OCI-M1 (cell line): ENCODE measurements around the gene AK3.
"Not testable (repeated sequence)": the region's sequence is repeated elsewhere in the genome, so short reads cannot be mapped to it uniquely, and the experiment has no call there.

Source experiments
- DNase-seq: peaks from one replicate; lab custom pipeline; 2025; lab: John Stamatoyannopoulos, UW

The AK3 gene

DNA sequence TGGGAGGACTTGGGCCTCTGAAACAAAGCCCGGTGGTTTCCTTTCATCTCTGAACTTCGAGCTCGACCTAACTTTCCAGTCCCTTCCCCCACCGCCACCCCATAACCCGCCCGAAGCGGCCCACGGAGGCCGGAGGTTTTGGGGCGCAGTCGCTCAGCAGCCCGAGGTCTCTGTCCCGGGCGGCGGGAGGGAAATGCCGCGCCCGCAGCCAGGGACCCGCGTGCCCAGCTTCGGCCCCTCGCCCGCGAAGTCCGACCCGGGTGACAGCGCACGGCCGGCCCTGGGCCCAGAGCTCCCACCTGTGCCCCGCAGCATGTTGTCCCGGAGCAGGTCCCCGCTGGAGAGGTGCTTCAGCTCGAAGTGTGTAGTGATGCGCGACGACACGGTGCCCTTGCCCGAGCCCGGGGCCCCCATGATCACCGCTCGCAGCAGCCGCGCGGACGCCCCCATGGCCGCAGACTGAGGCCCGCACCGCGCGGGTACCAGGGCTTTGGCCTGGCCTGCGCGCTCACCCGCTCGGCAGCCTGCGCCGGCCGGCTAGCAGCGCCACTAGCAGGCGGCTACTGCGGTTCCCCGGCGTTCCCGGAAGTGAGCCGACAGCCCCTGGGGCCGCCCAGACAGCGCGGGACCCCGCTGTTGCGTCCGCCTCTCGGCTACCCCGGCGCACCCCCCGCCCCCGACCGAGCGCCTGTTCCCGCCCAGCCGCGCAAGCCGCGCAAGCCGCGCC, at the start of gene AK3:
TSS of gene AK3 (minus strand) at position 565 of the 727 bp plus-strand sequence. CDS start at position 450, 115 bp downstream.
- peak; percentile 100 for DNase-seq

- no peak for DNase-seq
These were observed 47.7 kb upstream of the AK3 start for GRCh38 chr9:4788703-4789102.

DNA sequence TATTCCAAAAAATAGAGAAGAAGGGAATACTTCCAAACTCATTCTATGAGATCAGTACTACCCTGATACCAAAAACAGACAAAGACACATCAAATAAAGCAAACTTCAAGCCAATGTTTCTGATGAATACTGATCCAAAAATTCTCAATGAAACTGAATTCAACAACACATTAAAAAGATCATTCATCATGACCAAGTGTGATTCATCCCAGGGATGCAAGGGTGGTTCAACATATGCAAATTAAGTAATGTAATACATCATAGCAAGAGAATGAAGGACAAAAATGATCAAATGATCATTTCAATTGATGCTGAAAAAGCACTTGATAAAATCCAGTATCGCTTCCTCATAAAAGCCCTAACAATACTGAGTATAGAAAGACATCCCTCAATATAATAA, 46.9 kb upstream of the AK3 start:
- DNase-seq = no peak

- DNase-seq = no peak
These were observed 45.6 kb upstream of the AK3 start for GRCh38 chr9:4786599-4786998.

DNA sequence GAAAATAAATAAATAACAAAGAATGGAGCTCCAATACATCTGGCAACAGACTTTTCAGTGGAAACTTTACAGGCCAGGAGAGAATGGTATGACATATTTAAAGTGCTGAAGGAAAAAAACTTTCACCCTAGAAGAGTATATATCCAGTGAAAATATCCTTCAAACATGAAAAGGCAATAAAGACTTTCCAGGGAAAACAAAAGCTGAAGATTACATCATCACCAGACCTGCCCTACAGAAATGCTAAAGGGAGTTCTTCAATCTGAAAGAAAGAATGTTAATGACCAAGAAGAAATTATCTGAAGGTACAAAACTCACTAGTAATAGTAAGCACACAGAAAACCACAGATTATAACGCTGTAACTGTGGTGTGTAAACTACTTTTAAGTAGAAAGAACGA, 43.4 kb upstream of the AK3 start:
- peak; percentile 90 for DNase-seq

- not testable (repeated sequence) for DNase-seq
These were observed 42.2 kb upstream of the AK3 start for GRCh38 chr9:4783191-4783590.

DNA sequence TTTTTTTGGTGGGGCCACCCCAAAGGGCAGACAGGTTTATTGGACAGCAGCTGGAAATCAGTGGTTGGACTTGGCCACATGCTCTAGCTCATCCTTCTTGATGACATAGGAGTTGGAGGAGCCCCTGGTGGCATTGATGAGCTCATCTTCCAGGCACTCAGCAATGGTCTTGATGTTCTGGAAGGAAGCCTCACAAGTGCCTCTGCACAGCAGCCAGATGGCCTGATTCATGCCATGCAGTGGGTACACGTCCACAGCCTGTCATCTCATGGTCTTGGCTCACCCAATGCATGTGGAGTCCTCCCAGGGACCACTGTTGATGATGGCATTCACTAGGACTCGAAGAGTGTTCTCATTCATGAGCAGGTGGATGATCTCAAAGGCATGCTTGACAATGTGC, 40.4 kb upstream of the AK3 start:
- DNase-seq = no peak

- DNase-seq = no peak
These were observed 39.6 kb upstream of the AK3 start for GRCh38 chr9:4780651-4781050.

DNA sequence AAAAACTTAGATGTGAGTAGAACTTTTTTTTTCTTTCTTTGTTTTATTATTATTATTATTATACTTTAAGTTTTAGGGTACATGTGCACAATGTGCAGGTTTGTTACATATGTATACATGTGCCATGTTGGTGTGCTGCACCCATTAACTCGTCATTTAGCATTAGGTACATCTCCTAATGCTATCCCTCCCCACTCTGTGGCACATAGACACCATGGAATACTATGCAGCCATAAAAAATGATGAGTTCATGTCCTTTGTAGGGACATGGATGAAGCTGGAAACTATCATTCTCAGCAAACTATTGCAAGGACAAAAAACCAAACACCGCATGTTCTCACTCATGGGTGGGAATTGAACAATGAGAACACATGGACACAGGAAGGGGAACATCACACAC, 34.0 kb upstream of the AK3 start:
- DNase-seq = not testable (repeated sequence)

DNA sequence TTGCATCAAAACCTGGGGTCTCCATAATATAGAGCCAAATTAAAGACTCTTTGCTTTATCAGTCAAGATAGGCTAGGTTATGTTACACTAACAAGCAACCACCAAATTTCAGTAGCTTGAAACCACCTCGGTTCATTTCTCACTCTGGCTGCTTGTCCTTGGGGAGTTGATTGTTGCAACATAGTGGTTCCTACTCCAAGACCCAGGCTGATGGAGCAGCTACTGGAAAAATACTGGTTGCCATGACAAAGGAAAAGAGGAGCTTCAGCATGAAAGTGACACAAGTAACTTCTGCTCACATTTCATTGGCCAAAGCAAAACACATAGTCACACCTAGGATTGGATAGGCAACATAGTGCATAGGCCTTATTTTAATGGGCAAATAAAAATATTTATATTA, 33.2 kb upstream of the AK3 start:
- DNase-seq = no peak

DNA sequence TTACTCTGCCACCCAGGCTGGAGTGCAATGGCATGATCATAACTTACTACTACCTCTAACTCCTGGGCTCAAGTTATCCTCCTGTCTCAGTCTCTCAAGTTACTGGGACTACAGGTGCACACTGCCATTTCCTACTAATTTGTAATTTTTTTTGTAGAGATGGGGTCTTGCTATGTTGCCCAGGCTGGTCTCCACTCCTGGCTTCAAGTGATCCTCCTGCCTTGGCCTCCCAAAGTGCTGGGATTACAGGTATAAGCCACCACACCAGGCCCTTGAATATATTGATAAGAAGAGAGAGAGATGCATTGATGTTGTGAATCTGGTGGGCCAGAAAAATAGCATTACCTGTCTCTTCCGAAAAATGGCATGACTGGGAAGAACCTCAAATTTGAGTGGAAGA, 30.8 kb upstream of the AK3 start:
- DNase-seq = no peak

DNA sequence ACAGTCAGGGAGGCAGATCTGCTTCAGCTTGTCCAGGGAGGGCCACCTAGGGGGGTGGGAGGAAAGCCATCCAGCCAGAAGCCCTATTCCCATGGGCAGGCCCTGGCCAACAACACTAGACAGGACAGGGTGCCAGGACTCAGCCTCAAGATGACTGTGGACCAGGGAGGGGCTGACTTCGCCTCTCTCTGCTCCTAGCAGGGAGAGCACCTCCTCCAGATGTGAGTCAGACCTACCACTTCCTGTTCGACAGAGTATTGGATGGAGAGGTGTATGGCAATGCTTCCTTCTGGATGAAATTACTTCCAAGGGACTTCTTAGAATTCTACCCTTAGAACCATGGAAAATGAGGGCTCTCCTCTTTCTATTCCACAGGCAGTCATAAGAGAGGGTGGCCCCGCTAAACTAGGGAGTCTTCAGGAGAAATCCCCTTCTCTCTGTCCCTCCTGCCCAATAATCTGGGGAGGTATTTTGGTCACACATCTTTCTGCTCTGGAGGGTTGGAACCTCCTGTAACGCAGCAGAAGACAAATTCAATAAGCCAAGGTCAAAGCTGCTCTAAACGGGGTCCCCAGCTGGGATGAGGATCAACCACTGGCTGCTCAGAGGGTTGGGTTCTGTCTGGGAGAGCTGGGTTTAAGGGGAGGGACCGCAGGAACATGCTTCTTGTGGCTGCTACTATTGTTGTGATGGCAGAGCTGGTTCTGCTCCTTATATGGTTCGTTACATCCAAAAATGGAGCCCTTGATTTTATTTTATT, 28.5 kb upstream of the AK3 start:
- DNase-seq = peak; percentile 94

GRCh38 chr9:4768681-4769080, 27.7 kb upstream of the AK3 start:
- no peak for DNase-seq

DNA sequence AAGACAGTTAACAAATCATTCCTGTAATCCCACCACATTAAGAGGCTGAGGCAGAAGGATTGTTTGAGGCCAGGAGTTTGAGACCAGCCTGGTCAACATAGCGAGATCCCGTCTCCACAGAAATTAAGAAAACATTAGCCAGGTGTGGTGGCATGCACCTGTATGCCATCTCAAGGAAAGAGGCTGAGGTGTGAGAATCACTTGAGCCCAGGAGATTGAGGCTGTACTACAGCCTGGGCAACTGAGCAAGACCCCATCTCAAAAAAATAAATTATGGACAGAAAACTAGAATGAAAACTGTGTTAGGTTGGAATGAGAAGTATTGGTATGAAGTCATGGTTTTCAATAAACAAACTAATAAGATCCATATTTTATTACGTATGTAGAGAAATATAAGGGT, 23.0 kb upstream of the AK3 start:
- no peak for DNase-seq

DNA sequence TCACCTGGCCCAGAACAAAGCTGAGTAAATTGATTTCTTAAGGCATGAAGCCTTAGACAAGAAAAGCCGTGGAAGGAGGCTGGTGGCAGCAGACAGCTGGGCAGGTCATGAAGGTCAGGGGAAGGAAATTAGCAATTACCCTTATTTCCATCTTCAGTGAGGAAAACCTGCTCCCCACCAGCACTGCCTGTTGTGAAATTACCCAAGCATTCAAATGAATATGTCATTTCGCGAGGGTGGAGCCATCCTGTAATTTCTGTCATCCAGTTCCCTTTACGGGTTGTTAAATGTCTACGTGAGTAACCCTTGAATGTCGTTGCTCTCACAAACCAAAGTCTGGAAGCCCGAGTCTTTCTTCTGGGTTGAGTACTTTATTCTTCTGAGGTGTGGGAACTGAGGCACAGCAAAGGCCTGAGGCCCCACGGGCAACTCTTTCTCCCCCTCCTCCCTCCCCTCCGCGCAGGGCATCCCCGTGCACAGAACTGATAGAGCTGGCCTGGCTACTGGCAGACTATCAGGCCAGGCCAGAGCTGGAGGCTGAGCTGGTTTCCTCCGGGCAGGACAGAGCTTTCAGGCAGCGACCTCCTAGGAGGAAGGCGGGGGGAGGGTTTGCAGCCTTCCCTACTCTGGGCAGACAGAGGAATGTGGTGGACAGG, 22.0 kb upstream of the AK3 start:
- peak; percentile 100 for DNase-seq

- peak; percentile 100 for DNase-seq
These were observed 21.3 kb upstream of the AK3 start for GRCh38 chr9:4762108-4762885.

- peak; percentile 98 for DNase-seq
These were observed 19.1 kb upstream of the AK3 start for GRCh38 chr9:4760122-4760521.

GRCh38 chr9:4756420-4756819, 15.4 kb upstream of the AK3 start:
- DNase-seq = no peak

DNA sequence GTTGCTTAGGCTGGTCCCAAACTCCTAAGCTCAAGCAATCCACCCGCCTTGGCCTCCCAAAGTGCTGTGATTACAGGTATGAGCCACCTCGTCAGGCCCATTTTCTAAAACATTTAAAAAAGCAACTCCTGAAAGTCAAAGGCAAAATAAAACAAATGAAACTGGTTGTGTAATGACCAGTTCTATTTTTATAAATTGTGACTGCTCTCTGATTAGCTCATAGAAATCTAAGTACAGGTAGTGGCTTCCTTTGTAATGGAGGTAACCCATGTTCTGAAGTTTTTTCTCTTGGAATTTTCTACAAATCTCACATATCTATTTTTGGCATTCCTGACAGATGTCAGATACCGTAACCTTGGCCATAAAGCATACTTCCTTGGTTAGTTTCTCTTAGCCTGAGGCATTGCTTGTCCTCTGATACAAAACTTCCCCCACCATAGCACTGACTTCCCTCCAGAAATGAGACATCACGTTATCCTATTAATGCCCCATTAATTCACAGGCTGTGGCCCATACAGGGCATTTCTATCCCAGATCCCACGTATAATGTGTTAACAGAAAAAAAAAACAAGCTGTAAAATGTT, 14.1 kb upstream of the AK3 start:
- DNase-seq = no peak

GRCh38 chr9:4754530-4754929, 13.5 kb upstream of the AK3 start:
- DNase-seq = not testable (repeated sequence)

DNA sequence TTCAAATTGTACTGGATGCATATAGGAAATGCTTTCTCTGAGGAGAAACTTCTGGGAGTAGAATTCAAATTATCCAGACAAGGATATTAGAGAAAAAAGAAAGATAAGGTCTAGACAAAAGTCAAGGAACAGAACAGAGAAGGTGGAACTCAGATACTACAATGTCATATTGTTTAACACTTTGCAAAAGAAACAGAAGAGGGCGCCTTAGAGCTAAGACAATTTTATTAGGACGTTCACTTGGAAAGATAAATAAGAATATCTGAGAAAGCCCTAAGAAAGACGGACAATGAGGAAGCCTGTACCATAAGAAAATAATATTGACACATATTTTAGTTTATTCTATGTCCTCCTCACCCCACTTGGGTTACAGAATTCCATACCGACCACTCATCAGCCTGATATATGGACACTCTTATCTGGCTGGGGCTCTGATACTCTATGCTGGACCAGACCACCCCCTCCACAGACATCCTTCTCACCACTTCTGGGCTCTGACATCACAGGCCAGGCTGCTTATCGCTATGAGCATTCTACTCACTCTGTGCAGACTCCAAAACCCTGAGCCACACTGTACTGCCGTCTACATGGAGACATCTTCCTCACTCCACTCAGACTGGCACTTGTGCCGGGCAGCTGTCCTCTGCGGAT, 9.1 kb upstream of the AK3 start:
- peak; percentile 100 for DNase-seq
